Ramos (cell line): ENCODE measurements around the gene CRYM.
"Not testable (repeated sequence)": the region's sequence is repeated elsewhere in the genome, so short reads cannot be mapped to it uniquely, and the experiment has no call there.

Experiments used
- in situ Hi-C: fragments of 300-500 bp; cut with MboI; formaldehyde crosslinking; loops from one replicate; pipeline ENCODE4 v1.14.3; 2022; ENCODE audit warnings: low sequenced_read_pairs; ENCODE audit not compliant: unreplicated experiment

Gene CRYM

DNA sequence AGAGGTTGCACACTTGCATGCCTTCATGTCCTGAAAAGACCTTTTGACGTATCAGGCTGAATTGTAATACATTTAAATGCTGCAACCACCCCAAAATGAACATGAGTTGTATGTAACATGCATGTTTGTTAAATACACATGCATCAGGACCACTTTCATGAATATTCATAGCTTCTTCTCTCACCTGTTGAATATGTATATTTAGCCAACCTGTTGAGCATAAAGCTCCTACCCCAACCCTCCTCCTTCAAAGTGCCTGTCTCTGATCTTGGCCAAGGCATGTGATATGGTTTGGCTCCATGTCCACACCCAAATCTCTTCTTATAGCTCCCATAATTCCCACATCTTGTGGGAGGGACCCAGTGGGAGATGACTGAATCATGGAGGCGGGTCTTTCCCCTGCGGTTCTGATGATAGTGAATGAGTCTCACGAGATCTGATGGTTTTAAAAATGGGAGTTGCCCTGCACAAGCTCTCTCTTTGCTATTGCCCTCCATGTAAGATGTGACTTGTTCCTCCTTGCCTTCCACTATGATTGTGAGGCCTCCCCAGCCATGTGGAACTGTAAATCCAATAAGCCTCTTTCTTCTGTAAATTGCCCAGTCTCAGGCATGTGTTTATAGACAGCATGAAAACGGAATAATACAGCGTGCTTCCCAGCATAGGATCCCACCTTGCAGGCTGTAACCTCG, 3.8 kb upstream of the CRYM start:
- in situ Hi-C loops, result no loop called here

DNA sequence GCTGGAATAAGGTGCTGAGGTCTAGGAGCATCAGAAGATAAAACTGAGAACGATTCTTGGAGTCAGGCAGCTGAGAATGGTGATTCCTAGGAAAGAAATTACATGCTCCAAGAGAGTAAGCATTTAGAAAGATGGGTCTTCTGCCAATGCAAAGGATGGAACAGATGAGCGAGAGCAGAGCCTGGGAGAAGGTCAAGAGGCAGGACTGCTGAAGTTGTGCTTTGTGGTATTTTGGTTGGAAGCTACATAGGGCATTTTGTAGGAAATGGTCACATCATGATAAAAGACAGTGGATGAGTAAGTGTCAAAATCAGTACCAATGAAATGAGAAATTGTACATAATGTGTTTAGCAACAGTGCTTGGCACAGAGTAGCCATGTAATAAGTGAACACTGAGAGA, 1.4 kb upstream of the CRYM start:
- in situ Hi-C loops, result no loop called here

DNA sequence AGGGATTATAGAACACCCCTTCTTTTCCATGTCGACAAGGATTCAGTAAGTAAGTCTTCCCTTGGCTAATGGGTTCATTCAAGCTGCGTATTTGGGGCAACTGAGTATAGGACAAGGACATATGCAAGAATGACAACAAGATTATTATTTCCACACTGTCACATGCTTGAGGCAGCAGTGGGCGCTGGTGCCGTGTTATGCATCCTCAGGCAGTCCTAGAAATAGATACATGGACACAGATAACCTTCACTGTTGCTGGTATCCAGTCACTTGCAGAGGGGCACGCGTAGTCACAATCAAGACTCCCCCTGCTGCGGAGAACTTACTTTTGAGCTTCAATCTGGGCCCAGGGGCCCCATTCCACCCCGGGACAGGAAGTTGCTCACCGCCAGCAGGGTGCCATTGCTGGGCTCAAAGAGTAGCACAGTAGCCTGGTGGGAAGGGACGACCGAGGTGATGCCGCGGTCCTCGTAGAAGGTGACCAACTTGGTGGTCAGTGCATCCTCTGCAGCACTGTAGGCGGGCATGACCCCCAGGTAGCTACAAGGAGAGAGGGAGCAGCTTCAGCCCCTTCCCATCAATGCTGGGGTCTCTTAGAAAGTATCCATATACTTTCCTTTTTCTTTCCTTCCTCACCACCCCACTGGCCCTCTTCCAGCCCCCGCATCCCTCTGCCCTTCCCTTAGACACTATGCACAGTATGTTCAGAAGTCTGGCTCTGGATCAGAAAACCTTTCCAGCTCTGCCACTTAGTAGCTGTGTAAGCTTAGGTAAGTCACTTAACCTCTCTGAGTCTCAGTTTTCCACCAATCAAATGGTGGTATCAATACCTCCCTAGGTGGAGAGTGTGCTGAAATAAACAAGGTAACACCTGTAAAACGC, 804 bp downstream of the CRYM start:
- in situ Hi-C loops, result no loop called here

DNA sequence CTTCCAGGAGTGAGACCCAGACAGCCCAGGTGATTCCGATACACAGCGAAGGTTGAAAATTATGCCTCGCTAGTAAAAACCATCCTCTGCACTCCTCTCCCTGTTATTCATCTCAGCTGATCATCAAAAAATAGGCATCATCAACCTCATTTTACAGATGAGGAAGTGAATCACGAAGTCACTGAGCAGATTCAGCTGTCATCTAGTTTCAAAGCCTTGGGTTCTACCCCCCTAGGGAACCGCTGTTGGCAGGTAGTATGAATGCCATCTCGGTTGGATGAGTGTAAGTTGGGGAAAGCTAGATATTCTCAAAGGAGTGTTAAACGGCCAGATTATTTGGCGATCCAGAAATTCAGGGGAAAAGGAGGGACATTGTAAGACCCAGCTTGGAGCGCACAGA, 2.0 kb downstream of the CRYM start:
- in situ Hi-C loops, result no loop called here

DNA sequence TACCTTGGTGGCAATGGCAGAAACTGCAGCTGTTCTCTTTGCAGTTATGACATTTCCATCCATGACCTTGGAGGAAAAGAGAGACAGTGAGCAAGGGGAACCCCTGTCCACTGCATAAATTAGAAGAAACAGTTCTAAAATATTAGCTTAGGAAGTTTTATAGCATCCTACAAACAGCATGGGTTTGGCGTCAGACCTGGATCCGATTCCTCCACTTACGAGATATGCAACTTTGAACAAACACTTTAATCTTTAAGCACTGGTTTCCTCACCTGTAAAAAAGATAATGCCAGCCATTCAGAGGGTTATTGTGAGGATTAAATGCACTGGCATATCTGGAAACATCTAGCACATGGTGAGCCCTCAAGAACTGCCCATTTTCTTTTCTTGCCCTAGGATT, 2.6 kb downstream of the CRYM start:
- in situ Hi-C loops, result no loop called here

DNA sequence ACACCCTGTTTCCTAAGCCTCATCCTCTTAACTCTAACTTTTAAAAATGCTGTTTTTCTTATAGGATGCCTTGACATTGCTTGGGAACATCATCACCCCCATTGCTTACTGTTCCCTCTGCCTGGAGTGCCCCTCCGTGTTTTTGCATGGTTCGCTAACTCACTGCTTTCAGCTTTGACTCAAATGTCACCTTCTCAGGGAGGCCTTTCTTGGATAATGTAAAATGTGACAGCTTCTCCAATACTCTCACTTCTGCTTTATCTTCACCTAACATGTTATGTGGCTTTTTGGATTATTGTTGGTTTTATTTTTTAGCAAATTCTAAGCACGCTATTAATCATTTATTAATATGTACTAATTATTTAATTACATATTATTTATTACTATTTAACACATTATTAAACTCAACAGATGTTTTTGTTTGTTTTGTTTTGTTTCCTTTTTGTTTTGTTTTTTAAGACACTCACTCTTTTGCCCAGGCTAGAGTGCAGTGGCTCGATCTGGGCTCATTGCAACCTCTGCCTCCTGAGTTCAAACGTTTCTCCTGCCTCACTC, 3.8 kb downstream of the CRYM start:
- in situ Hi-C loops, result no loop called here

DNA sequence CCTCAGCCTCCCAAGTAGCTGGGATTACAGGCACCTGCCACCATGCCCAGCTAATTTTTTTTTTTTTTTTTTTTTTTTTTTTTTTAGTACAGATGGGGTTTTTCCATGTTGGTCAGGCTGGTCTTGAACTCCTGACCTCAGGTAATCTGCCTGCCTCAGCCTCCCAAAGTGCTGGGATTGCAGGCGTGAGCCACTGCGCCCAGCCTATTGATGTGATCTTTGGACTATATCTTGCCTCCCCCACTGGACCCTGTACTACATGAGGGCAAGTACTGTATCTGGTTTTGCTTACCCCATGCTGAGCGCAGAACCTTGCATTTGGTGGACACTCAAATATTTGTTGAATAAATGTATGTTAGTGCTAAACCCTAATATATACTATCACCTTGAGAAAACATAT, 5.3 kb downstream of the CRYM start:
- in situ Hi-C loops, result not testable (repeated sequence)

DNA sequence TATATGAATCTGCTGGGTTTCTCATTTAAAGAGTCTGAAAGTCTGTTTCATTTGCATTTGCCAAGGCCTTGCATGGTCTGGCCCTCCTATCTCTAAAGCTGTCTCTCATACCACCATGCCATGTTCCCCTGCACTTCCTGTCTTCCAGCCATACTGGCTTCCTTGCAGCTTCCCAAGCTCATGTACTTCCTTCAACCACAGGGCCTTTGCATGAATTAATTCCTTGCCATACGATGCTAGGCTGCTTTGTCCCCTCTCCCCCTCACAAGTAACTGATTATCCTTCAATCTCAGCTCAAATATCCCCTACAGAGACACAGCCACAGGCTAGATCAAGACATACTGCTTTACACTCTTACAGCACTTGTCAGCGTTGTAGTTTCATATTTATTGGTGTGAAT, 5.8 kb downstream of the CRYM start:
- in situ Hi-C loops, result no loop called here

DNA sequence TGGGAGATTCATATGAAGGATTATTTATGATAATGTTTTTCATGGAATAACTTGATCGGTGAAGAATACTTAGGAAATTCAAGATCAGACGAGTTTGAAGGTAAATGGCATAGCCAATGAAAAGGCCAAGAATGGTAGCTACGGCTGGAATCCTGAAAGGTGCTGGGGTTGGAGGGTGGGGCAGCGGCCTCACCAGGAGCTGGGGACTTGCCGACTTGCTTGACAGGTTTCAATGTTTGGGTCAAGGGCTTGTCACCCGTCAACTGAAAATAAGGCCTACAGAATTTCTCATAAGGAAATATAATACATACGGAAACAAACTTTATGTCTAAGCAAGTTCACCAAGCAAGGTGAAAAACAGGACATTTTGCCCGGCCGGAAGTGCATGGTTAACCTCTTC, 9.9 kb downstream of the CRYM start:
- in situ Hi-C loops, result no loop called here

DNA sequence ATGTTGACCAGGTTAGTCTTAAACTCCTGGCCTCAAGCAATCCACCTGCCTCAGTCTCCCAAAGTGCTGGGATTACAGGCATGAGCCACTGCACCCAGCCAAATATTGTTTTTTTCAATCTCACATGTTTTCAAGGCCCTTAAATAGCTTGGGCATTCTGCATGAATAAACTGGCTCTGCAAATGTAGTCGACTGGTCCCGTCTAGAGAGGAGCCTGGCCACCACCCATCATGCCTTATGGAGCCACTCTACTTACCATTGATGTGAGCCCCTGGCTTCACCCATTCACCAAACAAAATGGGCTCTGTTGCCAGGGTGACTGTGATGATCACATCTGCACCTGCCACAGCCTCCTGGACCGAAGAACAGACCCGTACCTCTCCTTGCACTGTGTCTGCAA, 10.8 kb downstream of the CRYM start:
- in situ Hi-C loops, result no loop called here

DNA sequence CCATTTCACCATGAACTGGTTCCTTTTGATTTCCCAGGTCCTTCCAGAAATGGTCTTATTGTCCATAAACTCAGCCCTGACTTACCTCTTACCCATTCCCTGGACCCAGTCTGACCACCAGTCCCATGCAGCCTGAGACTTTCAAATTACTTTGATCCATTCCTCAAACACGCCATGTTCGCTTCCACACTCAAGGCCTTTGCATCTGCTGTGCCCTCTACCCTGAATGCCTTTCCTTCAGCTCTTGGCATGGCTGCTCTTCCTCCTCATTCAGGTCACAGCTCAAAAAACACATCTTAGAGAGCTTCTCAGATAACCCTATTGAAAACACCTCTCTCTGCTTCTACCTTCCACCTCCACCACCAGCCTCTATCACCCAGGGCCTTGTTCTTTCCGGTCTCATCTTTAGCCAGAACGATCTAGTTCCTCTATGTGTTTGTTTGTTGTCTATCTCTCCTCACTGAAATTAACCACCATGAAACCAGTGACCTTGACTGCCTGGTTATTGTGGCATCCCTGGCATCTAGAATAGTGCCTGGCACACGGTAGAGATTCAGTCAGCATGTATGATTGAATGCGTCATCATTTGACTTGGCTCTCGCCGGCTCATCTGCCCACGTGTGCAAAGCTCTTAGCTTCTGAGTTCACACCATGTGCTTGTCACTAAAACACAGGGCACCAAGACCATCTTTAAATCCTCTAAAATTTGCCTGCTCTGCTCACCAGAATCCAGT, 12.8 kb downstream of the CRYM start:
- in situ Hi-C loops, result no loop called here

DNA sequence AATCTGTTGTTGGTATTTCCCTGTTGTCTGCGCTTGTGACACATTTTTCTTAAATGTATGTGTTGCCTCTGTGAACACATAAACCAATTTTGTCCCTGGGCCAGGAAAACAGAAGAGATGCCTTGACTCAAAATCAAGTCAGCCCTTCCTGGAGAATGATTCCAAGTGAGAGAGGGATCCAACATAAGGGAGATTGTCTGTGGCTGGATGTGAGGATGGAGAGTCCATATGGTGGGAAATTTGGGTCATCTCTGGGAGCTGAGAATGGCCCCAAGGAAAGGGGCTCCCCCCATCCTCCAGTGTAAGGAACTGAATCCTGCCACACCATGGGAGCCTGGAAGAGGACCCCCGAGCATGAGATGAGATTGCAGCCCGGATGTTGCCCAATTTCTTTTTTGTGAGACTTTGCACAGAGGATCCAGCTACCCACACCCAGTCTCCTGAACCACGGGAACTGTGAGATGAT, 13.5 kb downstream of the CRYM start:
- in situ Hi-C loops, result no loop called here

DNA sequence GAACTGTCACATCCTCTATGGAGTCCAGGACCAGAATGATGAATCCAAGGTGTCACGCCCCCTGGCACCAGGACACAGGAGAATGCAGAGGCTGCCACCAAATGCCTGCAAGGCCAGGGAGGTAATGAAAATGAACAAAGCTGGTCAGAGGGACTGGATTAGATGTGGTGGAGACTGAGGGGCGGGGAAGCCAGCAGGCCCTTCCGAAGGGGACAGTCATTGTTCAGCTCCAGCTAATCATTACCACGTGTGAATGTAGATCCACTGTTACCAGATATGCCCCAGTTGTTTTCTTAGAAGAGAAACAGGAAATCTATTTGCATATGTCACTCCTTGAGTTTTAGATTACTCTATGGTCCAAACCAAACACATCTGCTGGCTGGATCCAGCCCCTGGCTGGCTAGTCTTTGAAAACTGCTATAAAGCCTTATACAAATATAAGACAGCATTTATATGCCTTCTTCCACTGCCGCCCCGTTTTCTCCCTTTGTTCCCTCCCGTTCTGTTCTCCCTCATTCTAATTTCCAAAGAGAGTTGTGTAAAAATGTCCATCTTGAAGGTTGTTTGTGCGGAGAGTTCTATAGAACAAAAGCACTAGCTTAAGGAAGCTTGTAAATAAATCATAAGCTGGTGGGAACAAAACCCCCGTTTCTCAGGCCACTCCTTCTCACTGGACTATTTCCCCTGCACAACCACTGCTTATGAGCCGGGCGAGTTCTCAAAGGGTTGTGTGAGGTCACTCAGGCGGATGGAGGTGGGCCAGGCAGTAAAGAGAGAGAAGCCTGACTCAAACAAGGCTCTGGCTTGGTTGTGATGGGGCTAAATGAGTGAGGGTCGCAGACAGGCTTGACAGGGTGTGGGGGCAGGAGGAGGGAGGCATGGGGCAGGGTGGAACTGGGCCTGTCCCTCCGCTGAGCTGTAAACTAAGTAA, 14.2 kb downstream of the CRYM start:
- in situ Hi-C loops, result no loop called here

DNA sequence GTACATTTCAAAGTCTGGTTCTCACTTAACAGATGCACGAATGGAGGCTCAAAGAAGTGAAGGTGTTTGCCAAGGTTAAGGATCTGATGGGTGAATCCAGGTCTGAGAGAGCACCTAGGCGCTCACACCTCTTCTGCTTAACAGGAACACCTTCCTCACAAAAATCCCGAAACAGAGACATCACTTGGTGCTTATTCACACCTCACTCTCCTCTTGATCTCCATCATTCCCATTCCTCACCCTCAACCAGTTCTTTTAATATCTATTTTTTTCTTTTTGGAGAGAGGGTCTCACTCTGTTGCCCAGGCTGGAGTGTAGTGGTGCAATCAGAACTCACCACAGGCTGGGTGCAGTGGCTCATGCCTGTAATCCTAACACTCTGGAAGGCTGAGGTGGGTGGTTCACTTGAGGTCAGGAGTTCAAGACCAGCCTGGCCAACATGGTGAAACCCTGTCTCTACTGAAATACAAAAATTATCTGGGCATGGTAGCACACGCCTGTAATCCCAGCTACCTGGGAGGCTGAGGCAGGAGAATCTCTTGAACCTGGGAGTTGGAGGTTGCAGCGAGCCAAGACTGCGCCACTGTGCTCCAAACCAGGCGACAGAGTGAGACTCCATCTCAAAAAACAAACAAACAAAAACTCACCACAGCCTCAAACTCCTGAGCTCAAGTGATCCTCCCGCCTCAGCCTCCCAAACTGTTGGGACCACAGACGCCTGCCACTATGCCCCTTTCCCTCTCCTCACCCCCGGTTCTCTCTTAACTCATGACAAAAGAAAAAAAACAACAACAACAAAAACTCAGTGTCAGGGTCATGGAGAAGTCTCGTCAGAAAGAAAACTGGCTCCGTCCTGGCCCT, 15.1 kb downstream of the CRYM start:
- in situ Hi-C loops, result no loop called here

DNA sequence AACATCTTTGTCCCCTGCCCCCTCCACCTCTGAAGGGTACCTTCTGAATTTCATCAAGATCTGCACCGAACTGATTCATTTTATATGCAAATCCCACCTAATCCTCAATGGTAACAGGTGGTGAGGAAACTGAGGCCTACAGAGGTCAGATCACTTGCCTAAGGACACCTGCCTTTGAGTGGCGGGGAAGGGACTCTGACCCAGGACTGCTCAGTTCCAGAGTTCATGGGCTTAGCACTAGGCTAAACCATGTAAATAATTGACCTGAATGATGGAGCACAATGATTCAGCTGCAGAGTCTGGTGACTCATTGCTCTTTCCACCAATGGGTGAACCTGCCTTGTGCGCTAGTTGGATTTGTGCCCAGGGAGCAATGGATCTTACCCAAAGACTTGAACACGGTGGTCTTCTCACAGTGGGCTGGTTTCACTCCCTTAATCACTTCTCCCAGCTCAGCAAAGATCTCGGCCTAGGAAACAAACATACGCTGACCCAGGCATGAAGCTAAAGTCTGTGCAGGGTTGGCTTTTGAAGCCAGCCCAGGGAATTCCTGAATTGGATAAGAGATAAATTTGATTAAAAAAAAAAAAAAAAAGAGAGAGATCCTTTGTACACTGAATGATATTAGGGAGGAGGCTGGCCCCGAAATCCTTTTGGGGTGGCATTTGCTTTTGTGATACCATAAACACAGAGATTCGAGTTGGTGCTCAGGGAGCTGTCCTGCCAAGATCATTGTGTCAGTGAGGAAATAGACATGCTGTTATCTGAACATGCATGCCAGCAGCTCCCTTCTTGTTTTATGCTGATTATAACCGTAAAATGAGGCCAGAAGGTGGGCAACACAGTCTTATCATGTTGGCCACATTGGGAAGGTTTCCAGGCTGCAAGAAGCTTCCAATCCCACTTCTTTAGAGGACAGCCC, 17.0 kb downstream of the CRYM start:
- in situ Hi-C loops, result no loop called here

DNA sequence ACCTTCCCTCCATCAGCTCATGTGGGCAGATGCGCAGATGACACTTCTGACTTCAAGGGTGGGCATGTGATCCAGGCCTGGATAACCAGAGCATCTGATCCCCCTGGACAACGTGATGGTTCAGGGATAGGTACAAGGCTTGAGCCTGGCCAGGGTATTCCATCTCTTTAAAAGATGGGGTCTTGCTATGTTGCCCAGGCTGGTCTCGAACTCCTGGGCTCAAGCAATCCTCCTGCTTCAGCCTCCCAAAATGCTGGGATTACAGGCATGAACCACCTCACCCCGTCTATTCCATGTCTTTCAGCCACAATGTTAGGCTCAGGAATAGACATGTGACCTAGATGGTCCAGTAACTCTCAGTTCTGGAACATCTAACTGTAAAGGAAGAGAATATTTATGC, 20.8 kb downstream of the CRYM start:
- in situ Hi-C loops, result no loop called here

DNA sequence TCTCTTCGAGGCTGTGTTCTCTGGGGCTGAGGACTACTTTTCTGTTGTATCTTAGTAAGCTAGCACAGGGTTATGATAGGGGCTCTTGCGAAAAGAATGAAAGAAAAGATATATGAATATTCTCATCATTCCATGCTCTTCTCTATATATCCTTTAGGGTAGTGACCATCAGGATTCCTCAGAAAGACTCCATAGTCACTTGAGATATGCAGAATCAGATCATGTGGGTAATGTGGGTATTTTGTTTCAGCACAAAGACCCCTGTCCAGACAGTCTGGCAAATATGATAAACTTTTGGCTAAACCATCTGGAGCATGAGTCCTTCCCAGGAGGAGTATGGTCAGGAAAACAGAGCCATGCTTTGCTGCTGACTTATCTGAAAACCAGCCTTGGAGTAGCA, 21.5 kb downstream of the CRYM start:
- in situ Hi-C loops, result no loop called here

DNA sequence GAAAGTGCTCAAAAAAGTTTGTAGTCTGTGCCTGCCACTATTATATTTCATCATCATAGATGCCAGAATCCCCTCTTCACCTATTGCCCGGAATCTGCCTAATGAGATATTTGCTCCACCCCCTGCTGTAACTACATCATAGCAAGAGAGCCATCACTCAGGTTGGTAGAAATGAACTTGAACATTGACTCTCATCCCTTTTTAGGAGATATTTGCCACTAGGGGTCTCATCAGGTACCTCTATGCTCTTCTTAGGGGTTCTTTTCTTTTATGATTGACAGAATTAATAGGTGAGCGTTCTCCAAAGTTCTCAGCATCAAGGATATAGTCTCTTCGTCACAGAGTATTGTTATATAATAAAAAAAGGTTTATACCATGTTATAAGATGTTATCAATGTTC, 24.6 kb downstream of the CRYM start:
- in situ Hi-C loops, result no loop called here
